Ureter (tissue), 1 donor: ENCODE data around the gene LCE7A. TPM values are rescaled to one million over a fixed set of nuclear protein-coding genes. Genes with fewer than 3 reads are reported as not detected.
A peak's percentile ranks its signal among the peaks of the same experiment; 100 is the strongest.

Source experiments
- DNase-seq: peaks from one replicate; pipeline ENCODE4 v3.0.0-alpha.2; 2020; ENCODE audit warnings: low spot score
- total RNA-seq: library from RNA; stranded (reverse); gene quantifications from one replicate; pipeline ENCODE4 v1.2.4, GENCODE V29; 2023
- donor health status: DM: yes; HTN: yes; CAD: no.

LCE7A gene, protein sequence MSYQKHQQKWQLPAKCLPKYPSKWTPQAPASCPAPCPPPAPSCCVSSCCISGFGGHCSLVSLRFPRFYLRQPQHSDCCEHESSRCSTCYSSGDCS
- not detected for total RNA-seq

- no peak for DNase-seq
Measured at GRCh38 chr1:152859696-152860095, at the start of gene LCE7A. Gene LCE7A (plus strand): TSS chr1:152859996. CDS start chr1:152860698, 702 bp downstream.

GRCh38 chr1:152811050-152811449, 48.7 kb upstream of the LCE7A start:
- no peak for DNase-seq

DNA sequence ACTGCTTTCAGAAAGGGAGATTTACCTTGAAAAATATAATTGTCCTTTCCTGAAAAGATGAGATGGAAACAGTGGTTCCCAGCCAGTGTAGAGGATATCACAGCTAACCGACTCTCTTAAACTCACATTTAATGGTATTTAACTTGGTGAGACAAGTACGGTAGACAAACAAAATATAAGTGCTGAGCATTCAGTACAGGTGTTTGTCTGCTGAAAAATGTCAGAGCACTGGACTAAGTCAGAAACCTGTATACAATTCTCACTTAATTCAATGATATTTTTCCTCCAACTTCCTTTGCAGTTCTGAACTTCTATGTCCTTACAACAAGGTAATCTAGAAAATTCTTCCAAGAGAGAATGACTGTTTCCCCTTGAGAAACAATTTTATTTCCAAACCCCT, 48.1 kb upstream of the LCE7A start, which contains the start of gene LCE1B:
TSS of gene LCE1B (plus strand) at position 301 of the 400 bp plus-strand sequence. CDS start 476 bp downstream, outside the sequence.
- no peak for DNase-seq

DNA sequence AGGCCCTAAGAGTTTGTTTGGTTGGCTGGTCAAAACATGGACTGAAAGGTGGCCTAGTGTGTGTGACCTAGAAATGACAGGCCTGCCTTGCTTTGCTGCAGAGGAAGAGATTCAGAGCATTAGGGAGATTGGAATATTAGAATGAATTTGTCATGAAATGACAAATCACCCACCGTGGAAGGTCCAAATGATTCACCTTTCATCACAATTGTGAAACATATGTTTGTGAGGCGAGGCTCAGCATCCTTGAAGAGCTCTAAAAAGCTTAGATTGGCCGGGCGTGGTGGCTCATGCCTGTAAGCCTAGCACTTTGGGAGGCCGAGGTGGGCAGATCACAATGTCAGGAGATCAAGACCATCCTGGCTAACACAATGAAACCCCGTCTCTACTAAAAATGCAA, 42.5 kb upstream of the LCE7A start:
- DNase-seq: no peak

DNA sequence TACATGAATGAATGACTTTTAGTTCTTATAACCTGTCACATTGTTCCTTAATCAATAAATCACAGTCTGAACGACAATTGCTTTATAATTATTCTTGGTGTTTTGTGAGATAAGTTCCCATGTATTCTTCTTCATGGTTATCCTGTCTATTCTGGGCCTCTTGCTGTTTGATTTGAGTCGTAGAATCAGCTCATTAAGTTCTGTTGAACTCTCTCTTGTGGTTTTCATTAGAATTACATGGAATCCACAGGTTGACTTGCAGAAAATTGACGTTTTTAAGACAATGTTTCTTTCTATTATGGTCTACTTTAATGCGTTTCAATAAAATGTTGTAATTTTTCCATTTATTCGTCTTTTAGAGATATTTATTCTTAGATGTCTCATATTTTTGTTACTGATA, 36.5 kb upstream of the LCE7A start:
- no peak for DNase-seq

DNA sequence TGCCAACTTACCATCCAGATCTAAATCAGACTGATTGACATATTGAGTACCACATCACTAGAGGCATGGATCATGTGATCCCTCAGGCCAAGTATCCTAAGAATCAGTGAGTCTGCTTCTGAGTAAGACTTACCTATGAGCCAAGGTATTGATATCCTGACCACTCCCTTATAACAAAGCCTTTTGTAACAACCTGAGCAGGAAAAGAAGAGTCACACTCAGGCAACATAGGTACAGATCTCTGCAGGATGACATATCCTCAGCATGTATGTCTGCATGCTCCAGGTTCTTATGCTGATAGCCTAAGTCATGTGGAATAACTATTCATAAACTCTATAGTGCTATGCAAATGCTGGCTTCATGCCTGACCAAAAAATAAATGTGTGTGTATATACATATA, 34.8 kb upstream of the LCE7A start:
- no peak for DNase-seq

GRCh38 chr1:152827173-152827572, 32.6 kb upstream of the LCE7A start, which contains the start of gene LCE1A:
Gene LCE1A (plus strand): TSS chr1:152827473. CDS start chr1:152827473, 0 bp downstream.
- DNase-seq: no peak

DNA sequence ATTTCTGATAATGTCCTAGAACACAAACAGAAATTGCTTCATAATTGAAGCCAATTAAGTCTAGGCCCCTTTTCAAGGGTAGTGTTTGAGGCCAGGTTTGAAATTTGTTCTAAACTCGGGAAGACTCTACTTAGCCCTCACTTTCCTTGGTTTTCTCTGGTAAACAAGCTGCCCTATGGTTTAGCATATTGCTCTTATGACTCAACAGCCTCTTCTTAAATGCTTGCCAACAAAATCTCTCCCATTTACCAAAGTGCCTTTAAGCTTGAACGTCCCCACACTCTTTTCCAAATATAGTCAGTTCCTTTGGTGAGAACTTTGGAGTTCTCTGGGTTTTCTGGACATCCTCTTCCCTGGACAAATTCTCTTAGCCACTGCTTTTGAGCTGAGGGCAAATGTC, 22.9 kb upstream of the LCE7A start:
- DNase-seq: no peak

DNA sequence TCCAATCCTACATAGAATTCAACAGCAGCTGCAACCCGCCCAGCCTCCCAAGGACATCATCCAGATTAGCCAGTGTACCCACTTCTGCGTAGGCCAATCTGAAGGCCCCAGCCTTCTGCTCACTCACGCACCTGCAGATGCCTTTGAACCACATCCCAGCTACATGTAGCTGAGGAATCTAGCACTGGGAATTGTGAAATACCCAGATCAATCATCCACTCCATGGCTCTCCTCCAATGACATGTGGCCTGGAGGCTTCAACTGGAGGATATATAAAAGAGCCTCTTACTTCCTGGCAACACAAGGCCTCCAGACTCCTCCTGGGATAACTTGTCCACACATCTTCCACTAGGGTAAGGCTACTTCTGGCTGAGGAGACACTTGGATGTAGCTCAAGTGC, 17.2 kb upstream of the LCE7A start, which contains the start of gene LCE6A:
TSS of gene LCE6A (plus strand) at position 301 of the 400 bp plus-strand sequence. CDS start 665 bp downstream, outside the sequence.
- no peak for DNase-seq

DNA sequence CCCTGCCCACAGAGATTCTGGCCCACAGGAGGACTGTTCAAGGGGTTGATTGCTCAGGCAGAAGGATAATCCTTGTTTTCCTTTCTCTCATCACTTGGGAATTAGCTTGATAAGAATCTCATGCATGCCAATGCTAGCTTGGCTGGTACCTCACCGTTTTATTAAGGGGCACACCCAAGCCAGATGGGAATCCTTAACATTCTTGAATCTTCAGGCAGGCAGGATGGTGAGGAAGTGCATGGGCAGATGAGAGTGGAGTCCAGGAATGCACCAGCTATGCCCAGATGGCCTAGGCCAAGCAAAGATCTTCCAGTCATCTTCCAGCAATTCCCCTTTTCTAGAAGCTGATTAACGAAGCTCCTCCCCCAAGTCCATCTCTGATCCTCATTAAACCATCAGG, 4.1 kb upstream of the LCE7A start:
- no peak for DNase-seq

- DNase-seq: no peak
Measured at GRCh38 chr1:152858062-152858461, 1.7 kb upstream of the LCE7A start.

- DNase-seq: no peak
Measured at GRCh38 chr1:152860129-152860528, 333 bp downstream of the LCE7A start.

DNA sequence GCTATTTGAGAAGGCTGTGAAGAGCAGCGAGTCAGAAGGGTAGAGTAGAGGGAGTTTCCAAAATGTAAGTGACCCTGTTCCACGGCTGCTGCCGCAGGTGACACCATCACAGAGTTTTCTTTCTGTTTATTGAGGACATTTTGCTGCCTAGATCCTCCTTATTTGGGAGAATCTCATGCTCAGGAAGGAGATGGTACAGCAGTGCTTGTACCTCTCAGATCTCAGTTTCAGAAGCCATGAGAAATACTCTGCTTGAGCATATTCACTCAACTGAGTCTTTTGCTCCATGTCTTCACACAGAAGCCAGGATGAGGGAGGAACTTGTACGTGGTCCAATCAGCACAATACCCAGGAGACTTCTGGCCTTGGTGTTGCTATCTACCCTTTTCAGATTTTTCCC, 1.6 kb downstream of the LCE7A start:
- DNase-seq: no peak

DNA sequence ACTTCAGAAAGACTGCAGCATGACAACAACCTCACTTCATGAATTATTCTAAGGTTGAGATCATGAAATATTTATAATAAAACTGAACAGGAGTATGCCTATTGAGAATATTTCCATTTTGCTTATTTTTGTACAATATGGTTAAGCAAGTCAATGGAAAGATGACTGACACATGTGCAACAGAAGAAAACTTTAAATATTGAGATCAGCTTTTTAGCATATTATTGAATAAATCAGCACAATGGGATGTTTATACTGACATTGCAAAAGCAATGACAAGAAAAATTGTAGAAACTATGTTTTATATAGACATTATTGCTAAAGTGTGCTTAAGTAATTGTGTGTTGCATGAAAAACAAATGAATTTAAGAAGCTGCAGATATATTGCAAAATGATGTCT, 4.6 kb downstream of the LCE7A start:
- DNase-seq: no peak

DNA sequence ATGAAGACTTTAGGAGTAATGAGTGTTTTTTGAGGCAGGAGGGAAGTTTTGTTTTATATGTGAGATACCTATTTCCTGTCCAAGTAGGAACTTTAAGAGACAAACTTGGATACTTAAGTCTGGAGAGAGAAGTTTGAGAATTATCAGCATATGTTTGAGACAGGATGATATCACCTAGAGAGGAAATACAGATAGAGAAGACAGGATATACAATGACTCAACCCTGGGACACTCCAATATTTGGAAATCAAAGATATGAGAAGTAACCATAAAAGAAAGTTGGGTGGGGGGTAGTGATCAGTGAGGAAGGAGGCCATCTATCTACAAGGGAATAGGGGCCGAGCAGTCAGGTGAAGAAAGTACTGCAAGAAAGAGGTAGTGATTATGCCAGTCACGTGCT, 6.5 kb downstream of the LCE7A start:
- DNase-seq: no peak

DNA sequence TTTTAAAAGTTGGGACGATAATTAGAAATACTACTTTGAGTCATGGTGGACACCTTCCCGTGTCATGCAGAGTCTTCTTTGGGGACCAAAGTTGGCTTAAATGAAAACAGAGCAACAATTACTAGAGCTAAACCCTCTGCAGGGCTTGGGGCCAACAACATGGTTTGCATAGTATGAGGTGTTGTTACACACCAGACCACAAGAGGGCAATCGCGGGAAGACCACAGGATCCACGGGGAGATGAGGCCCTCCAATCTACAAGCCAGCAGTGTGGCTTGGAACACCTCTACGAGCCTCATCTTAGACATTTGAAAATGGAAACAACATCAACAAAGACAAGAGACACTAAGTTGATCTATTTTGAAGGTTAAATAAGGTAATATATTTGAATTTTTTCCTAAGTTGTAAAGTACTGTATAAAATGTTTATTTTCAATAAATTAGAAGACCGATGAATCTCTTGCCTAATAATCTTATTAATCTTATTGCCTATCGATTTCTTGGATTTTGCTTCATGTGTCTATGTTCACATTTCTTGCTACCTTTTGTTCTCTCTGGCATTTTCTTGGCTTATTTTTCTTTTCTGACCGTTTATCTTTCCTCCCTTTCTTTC, 10.1 kb downstream of the LCE7A start:
- DNase-seq: peak; percentile 74

DNA sequence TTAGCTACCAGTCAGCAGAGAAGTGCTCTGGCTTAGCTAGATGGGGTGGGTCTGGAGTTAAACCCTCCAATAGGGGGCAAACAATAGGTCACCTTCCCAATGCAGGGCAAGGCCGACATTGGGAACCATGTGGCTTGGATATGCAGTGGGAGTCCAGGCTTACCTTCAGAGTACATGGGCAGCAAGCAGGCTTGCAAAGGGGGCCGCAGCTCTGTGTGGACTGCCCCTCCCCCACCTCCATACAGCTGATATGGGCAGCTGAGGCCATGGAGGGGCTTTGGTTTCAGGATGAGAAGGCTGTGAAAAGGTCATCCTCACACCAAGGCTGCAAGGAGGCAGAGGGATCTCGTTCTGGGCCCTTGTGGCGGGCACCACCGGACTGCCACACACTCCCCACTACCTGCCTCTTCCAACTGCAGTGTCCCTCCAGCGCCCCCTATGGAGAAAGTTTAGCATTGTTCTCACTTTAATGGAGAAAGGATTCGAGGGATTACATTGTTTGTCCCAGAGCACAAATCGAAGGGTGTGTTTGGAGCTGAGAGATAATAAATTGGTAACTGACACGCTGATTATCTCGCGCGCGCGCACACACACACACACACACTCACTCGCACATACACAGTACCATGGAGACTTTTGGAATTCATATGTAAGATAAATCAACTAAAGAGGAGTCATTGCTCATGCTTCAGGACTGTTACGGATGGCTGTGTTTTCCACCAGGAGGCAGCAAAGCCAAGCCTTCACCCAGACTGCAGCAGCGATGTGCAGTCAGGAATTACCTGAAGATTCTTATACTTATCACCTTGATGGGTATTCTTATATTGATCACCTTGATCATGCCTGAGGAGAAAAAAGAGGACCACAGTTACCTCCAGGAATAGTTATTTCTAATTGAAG, 11.3 kb downstream of the LCE7A start:
- DNase-seq: no peak

- DNase-seq: no peak
Measured at GRCh38 chr1:152871731-152872126, 11.9 kb downstream of the LCE7A start.

DNA sequence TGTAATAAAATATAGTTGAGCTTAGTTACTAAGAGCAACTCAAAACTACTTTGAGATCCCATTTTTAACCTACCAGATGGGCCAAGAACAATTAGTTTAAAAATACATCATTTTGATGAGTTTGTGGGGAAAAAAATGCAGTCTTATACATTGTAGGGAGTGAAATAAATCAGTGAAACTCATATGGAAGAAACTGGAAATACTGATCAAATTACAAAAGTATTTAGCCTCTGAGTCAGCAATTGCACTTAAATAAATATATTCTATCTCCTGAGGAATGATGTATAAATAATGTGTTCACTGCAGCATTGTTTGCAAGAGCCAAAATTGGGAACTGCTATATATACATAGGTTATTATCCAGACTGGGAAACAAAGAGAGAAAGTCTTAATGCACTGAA, 13.7 kb downstream of the LCE7A start:
- no peak for DNase-seq

- no peak for DNase-seq
Measured at GRCh38 chr1:152876827-152877226, 17.0 kb downstream of the LCE7A start.

DNA sequence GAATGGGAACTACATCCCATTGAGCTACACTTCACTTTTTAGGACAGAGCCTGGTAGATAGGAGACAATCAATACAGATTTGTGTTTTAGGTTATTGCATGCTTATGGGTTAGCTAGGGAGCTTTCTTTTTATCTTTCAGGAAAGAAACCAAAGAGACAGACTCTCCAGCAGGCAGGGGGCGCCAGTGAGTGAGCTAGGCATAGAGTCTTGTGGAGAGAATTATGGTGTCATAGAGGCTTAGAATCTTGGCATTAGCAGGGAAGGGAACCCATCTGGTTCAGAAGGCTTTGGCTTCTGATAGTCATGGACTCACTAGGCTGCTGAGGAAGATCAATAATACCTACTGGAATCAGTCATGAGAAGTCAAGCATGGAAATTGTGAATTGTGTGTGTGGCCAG, 18.2 kb downstream of the LCE7A start, which contains the start of gene SMCP:
TSS of gene SMCP (plus strand) at position 281 of the 400 bp plus-strand sequence. CDS start 6,101 bp downstream, outside the sequence.
- DNase-seq: no peak

DNA sequence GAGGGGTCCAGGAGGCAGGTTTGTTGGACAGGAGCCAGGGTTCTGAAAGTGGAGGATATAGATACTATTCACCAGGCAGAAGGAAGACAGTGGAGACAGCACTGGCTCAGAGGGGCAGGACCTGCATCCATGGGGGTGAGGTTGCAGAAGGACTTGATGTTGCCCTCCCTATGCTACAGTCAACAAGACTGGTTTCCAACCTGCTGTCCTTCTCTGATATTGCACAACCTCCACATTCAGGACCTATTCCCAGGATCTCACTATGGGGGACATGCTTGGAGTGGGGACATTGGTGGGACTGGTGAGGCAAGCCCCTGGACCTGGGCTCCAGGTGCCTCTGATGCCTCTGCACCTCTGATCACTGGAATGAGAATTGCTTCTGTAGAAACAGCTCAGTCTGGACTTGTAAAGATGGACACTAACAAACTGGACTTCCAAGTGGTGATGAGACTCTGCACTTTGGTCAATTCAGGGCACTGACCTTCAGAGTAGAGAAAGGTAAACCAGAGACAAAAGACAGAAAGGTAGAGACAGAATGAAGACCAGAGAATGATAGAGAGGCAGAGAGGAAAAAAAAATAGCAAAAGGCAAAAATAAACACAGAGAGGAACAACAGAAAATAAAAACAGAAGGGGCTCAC, 19.9 kb downstream of the LCE7A start:
- no peak for DNase-seq
